HG03025 (cell line): ENCODE measurements around the gene AMACR.
"Not testable (repeated sequence)": the region's sequence is repeated elsewhere in the genome, so short reads cannot be mapped to it uniquely, and the experiment has no call there.

Source experiments
- ATAC-seq: cut with Tn5 transposase; IDR thresholded peaks from one replicate; pipeline ENCODE4 v1.9.1; 2021; ENCODE audit warnings: mild to moderate bottlenecking, moderate library complexity; ENCODE audit not compliant: unreplicated experiment, low FRiP score

AMACR gene

GRCh38 chr5:33975852-33976251 is 32.0 kb downstream of the AMACR start:
- no peak for ATAC-seq

- ATAC-seq: peak; percentile 65
Measured at GRCh38 chr5:33973271-33973670, 34.6 kb downstream of the AMACR start.

GRCh38 chr5:33969572-33970452 is 38.0 kb downstream of the AMACR start:
- no peak for ATAC-seq

GRCh38 chr5:33968211-33969005 is 39.4 kb downstream of the AMACR start:
- ATAC-seq: no peak

GRCh38 chr5:33966805-33967204 is 41.0 kb downstream of the AMACR start:
- no peak for ATAC-seq

GRCh38 chr5:33964132-33964700 is 43.6 kb downstream of the AMACR start:
- no peak for ATAC-seq

- ATAC-seq: no peak
Measured at GRCh38 chr5:33958176-33958575, 49.7 kb downstream of the AMACR start.

- ATAC-seq: no peak
Measured at GRCh38 chr5:33957577-33958150, 50.2 kb downstream of the AMACR start.

- ATAC-seq: not testable (repeated sequence)
Measured at GRCh38 chr5:33952175-33952574, 55.7 kb downstream of the AMACR start.

- no peak for ATAC-seq
Measured at GRCh38 chr5:33944543-33945132, 63.2 kb downstream of the AMACR start.

GRCh38 chr5:33941090-33941489 is 66.8 kb downstream of the AMACR start:
- ATAC-seq: no peak

- ATAC-seq: no peak
Measured at GRCh38 chr5:33939556-33940262, 68.1 kb downstream of the AMACR start.

- no peak for ATAC-seq
Measured at GRCh38 chr5:33938881-33939280, 69.0 kb downstream of the AMACR start.

- no peak for ATAC-seq
Measured at GRCh38 chr5:33938507-33938796, 69.4 kb downstream of the AMACR start.

- ATAC-seq: no peak
Measured at GRCh38 chr5:33937707-33938506, 69.9 kb downstream of the AMACR start.

- ATAC-seq: no peak
Measured at GRCh38 chr5:33937017-33937706, 70.7 kb downstream of the AMACR start.

GRCh38 chr5:33936381-33937016 is 71.4 kb downstream of the AMACR start, which contains the start of gene RXFP3:
TSS of gene RXFP3 (plus strand) at chr5:33936386. CDS start at chr5:33936741, 355 bp downstream.
- ATAC-seq: no peak
